Measurements from ENCODE around the gene SFXN3. TPM values are rescaled to one million over a fixed set of nuclear protein-coding genes. Genes with fewer than 3 reads are reported as not detected.

The SFXN3 gene
- total RNA-seq, 2 experiments from 2014 or later: 0.41 TPM; not detected in 1

GRCh38 chr10:100998991-100999741 lies 31.9 kb upstream of the SFXN3 start:
- H2AFZ ChIP-seq (ENCODE audit: low read length): peak overlapping the region; percentile 38; the same call in 1 of the 2 replicates
- peaks cover 25% of the 10 kb centered on the region for H3K4me1 ChIP-seq (ENCODE audit: insufficient read depth, low read length, poor library complexity, severe bottlenecking)
- H3K9me3 ChIP-seq (ENCODE audit: low read length): no peaks in the 10 kb centered on the region
- peak overlapping the region; percentile 99 for H3K4me2 ChIP-seq (ENCODE audit: low read length)
- CTCF ChIA-PET (ENCODE audit: unreplicated experiment): interaction anchor here (1.5 kb wide), 1 partner anchor 16 kb away, joined by 3 read pairs; no protein-coding TSS in a partner anchor
- intact Hi-C loops (cut with micrococcal nuclease; ENCODE audit: unreplicated experiment): loop anchor here (1.0 kb wide), 1 partner anchor 15 kb away; no protein-coding TSS in a partner anchor
- no peaks in the 10 kb centered on the region for H3K79me2 ChIP-seq (ENCODE audit: insufficient read depth, low read depth, low read length)
- no TSS peak for BruUV-seq (replicated peaks)
- DNase-seq (ENCODE audit: low spot score): peak; percentile 80
- POLR2A ChIA-PET: no interaction called here
- no peaks in the 10 kb centered on the region for H3K9me2 ChIP-seq (ENCODE audit: insufficient read depth, low read length)
- H3K36me3 ChIP-seq (ENCODE audit: insufficient read depth, low read length): peaks cover 17% of the 10 kb centered on the region; the same call in 1 of the 2 replicates
- TF ChIP-seq EZH2phosphoT487 (IDR thresholded peaks at IDR 0.05; ENCODE audit: borderline replicate concordance, low read depth, low read length): no peak
- TF ChIP-seq, protein P1, sequence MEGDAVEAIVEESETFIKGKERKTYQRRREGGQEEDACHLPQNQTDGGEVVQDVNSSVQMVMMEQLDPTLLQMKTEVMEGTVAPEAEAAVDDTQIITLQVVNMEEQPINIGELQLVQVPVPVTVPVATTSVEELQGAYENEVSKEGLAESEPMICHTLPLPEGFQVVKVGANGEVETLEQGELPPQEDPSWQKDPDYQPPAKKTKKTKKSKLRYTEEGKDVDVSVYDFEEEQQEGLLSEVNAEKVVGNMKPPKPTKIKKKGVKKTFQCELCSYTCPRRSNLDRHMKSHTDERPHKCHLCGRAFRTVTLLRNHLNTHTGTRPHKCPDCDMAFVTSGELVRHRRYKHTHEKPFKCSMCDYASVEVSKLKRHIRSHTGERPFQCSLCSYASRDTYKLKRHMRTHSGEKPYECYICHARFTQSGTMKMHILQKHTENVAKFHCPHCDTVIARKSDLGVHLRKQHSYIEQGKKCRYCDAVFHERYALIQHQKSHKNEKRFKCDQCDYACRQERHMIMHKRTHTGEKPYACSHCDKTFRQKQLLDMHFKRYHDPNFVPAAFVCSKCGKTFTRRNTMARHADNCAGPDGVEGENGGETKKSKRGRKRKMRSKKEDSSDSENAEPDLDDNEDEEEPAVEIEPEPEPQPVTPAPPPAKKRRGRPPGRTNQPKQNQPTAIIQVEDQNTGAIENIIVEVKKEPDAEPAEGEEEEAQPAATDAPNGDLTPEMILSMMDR (conservative IDR thresholded peaks at IDR 0.05; ENCODE audit: low read length): peak; percentile 86
- H4K20me1 ChIP-seq (ENCODE audit: insufficient read depth, low read length): no peaks in the 10 kb centered on the region
- peak overlapping the region; percentile 63 for H3K27ac ChIP-seq (ENCODE audit: low read depth, low read length, poor library complexity, severe bottlenecking)
- H3K4me3 ChIP-seq (ENCODE audit: low read depth, low read length, poor library complexity, severe bottlenecking): peak overlapping the region; percentile 90

DNA sequence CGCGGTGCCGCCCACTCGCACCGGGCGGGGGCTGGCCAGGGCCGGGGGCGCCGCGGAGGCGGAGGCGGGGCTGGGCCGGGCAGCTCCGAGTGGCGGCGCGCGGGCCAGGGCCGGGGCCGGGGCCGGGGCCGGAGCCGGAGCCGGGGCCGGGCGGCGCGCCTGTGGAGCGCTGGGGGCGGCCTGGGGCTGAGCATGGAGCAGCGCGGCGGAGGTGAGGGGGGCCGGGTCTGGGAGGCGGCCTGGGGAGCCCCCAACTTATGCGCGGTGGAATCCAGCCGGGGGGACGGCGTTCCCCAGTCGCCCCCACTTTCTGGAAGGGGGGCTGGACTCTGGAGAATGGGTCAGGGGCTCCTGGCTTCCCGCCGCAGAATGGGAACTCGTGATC lies 31.3 kb upstream of the SFXN3 start, which contains the start of gene LZTS2:
TSS of gene LZTS2 (plus strand) at position 67 of the 385 bp plus-strand sequence. CDS start 2,731 bp downstream, outside the sequence.
- peak within 1 kb of the TSS; percentile 63 for H3K27ac ChIP-seq (ENCODE audit: low read depth, low read length, poor library complexity, severe bottlenecking)
- intact Hi-C loops (cut with micrococcal nuclease; ENCODE audit: unreplicated experiment): no loop called here
- no peaks in the 10 kb centered on the region for H3K9me2 ChIP-seq (ENCODE audit: insufficient read depth, low read length)
- H3K4me3 ChIP-seq (ENCODE audit: low read depth, low read length, poor library complexity, severe bottlenecking): peak within 1 kb of the TSS; percentile 90
- H2AFZ ChIP-seq (ENCODE audit: low read length): peak within 1 kb of the TSS; percentile 38; the same call in 1 of the 2 replicates
- peak within 1 kb of the TSS; percentile 99 for H3K4me2 ChIP-seq (ENCODE audit: low read length)
- no peaks in the 10 kb centered on the region for H3K79me2 ChIP-seq (ENCODE audit: insufficient read depth, low read depth, low read length)
- no peaks in the 10 kb centered on the region for H3K9me3 ChIP-seq (ENCODE audit: low read length)
- peaks cover 11% of the 10 kb centered on the region; the same call in 1 of the 2 replicates for H3K36me3 ChIP-seq (ENCODE audit: insufficient read depth, low read length)
- BruUV-seq (replicated peaks): no TSS peak
- TF ChIP-seq, protein P1 (conservative IDR thresholded peaks at IDR 0.05; ENCODE audit: low read length): no peak
- TF ChIP-seq EZH2phosphoT487 (IDR thresholded peaks at IDR 0.05; ENCODE audit: borderline replicate concordance, low read depth, low read length): no peak
- H3K4me1 ChIP-seq (ENCODE audit: insufficient read depth, low read length, poor library complexity, severe bottlenecking): peaks cover 25% of the 10 kb centered on the region
- no peak for DNase-seq (ENCODE audit: low spot score)
- POLR2A ChIA-PET: no interaction called here
- CTCF ChIA-PET (ENCODE audit: unreplicated experiment): no interaction called here
- H4K20me1 ChIP-seq (ENCODE audit: insufficient read depth, low read length): no peaks in the 10 kb centered on the region

Measured in OCI-LY7 (cell line).